ENCODE data around the gene TFR2. TPM values are rescaled to one million over a fixed set of nuclear protein-coding genes. Genes with fewer than 3 reads are reported as not detected.

The TFR2 gene
- total RNA-seq, 1 donor from 2014 or later, result 0.35 TPM

- H3K9me3 ChIP-seq, result no peaks in the 10 kb centered on the region
- H3K36me3 ChIP-seq, result peaks cover 80% of the 10 kb centered on the region
- ATAC-seq (no peak), DNase-seq (no peak)
- H3K4me1 ChIP-seq, result peaks cover 13% of the 10 kb centered on the region
- intact Hi-C loops (cut with DNase I), result no loop called here
- no peak for TF ChIP-seq CTCF (IDR thresholded peaks at IDR 0.05)
- H3K27ac ChIP-seq, result no peak overlapping the region
- H3K4me3 ChIP-seq, result no peak overlapping the region
- H3K27me3 ChIP-seq (ENCODE audit: low read depth), result no peaks in the 10 kb centered on the region
Measured at GRCh38 chr7:100577103-100577502, 64.2 kb downstream of the TFR2 start.

- Histone ChIP-seq H3K4me1 (peaks cover 7% of the 10 kb centered on the region), H3K27ac (no peak overlapping the region), H3K9me3 (no peaks in the 10 kb centered on the region), H3K36me3 (peaks cover 74% of the 10 kb centered on the region), H3K27me3 (ENCODE audit: low read depth) (no peaks in the 10 kb centered on the region), H3K4me3 (no peak overlapping the region)
- TF ChIP-seq CTCF (IDR thresholded peaks at IDR 0.05), result no peak
- DNase-seq (no peak), ATAC-seq (no peak)
- intact Hi-C loops (cut with DNase I), result no loop called here
Measured at GRCh38 chr7:100576384-100576993, 64.9 kb downstream of the TFR2 start.

- H3K27ac ChIP-seq, result no peak overlapping the region
- H3K9me3 ChIP-seq, result no peaks in the 10 kb centered on the region
- no peak overlapping the region for H3K4me3 ChIP-seq
- peaks cover 6% of the 10 kb centered on the region for H3K4me1 ChIP-seq
- ATAC-seq (no peak), DNase-seq (no peak)
- no peaks in the 10 kb centered on the region for H3K27me3 ChIP-seq (ENCODE audit: low read depth)
- TF ChIP-seq CTCF (IDR thresholded peaks at IDR 0.05), result no peak
- peaks cover 68% of the 10 kb centered on the region for H3K36me3 ChIP-seq
- intact Hi-C loops (cut with DNase I), result no loop called here
Measured at GRCh38 chr7:100575746-100576383, 65.5 kb downstream of the TFR2 start.

- Histone ChIP-seq H3K4me3 (no peak overlapping the region), H3K9me3 (no peaks in the 10 kb centered on the region), H3K27me3 (ENCODE audit: low read depth) (no peaks in the 10 kb centered on the region), H3K36me3 (peaks cover 65% of the 10 kb centered on the region), H3K27ac (no peak overlapping the region), H3K4me1 (peaks cover 11% of the 10 kb centered on the region)
- intact Hi-C loops (cut with DNase I), result no loop called here
- DNase-seq (no peak), ATAC-seq (no peak)
- TF ChIP-seq CTCF (IDR thresholded peaks at IDR 0.05), result no peak
Measured at GRCh38 chr7:100575206-100575631, 66.1 kb downstream of the TFR2 start.

GRCh38 chr7:100574362-100575205 lies 66.8 kb downstream of the TFR2 start:
- DNase-seq, result no peak
- peaks cover 59% of the 10 kb centered on the region for H3K36me3 ChIP-seq

More at GRCh38 chr7:100574362-100575205, 66.8 kb downstream of the TFR2 start:
- no peak for ATAC-seq
- intact Hi-C loops (cut with DNase I), result no loop called here
- Histone ChIP-seq H3K9me3 (no peaks in the 10 kb centered on the region), H3K27ac (no peak overlapping the region), H3K4me3 (no peak overlapping the region), H3K27me3 (ENCODE audit: low read depth) (no peaks in the 10 kb centered on the region), H3K4me1 (peaks cover 18% of the 10 kb centered on the region)
- TF ChIP-seq CTCF (IDR thresholded peaks at IDR 0.05), result no peak

Measured in lower lobe of right lung (tissue), 2 donors.